Kidney tubule cell (primary cell): Measurements from ENCODE around the gene MBNL2.

Experiments used
- DNase-seq: peaks from one replicate; pipeline ENCODE4 v3.0.0-alpha.2; 2018; ENCODE audit warnings: low spot score

MBNL2 gene

DNA sequence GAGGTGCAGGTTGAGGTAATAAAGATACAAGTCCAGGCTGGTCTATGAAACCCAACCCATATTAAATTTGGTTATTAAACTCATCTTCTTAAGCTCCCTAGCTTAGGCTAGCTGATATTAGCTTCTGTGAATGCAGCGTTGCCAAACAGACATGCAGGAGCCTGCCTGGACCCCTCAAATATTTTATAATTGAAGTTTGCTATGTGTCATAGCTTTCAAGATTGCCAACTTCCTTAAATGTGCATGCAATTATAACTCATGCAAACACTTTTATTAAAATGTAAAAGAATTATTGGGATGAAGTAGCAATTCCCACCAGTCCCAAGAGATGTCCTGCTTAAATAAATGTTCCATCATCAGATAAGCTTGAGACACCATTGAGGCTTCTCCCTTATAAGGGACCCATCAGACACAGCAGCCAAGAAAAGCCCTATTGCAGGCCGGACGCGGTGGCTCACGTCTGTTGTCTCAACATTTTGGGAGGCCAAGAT, 51.3 kb downstream of the MBNL2 start:
- no peak for DNase-seq

- DNase-seq, result peak; percentile 77
Measured at GRCh38 chr13:97274829-97275649, 52.9 kb downstream of the MBNL2 start.

GRCh38 chr13:97275776-97276501, 53.8 kb downstream of the MBNL2 start:
- DNase-seq, result no peak

- DNase-seq, result no peak
Measured at GRCh38 chr13:97276862-97277269, 54.7 kb downstream of the MBNL2 start.

GRCh38 chr13:97278435-97279411, 56.6 kb downstream of the MBNL2 start:
- no peak for DNase-seq

- peak; percentile 60 for DNase-seq
Measured at GRCh38 chr13:97279913-97280312, 57.8 kb downstream of the MBNL2 start.

DNA sequence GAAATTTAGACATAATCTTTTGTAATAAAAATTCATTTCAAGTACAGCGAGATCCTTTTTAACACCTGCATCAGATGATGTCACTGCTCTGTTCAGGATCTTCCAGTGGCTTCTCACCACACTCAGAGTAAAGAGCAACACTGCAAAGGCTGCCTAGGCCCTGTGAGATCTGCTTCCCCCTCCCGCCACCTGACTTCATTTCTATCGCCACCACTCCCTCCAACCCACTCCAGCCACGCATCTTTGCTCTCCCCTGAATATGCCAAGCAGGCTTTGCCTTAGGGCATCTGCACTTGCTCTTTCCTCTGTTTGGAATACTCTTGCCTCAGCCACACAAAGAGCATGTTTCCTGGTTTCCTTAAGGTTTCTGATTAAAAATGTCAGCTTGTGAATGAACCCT, 58.3 kb downstream of the MBNL2 start:
- DNase-seq, result peak; percentile 36

GRCh38 chr13:97281028-97281427, 58.9 kb downstream of the MBNL2 start:
- DNase-seq, result no peak

GRCh38 chr13:97282705-97283104, 60.6 kb downstream of the MBNL2 start:
- DNase-seq, result peak; percentile 63

GRCh38 chr13:97283888-97284287, 61.8 kb downstream of the MBNL2 start:
- DNase-seq, result no peak

- DNase-seq, result no peak
Measured at GRCh38 chr13:97284558-97284957, 62.4 kb downstream of the MBNL2 start.

GRCh38 chr13:97285221-97285955, 63.3 kb downstream of the MBNL2 start:
- no peak for DNase-seq

- no peak for DNase-seq
Measured at GRCh38 chr13:97286317-97287046, 64.3 kb downstream of the MBNL2 start.

DNA sequence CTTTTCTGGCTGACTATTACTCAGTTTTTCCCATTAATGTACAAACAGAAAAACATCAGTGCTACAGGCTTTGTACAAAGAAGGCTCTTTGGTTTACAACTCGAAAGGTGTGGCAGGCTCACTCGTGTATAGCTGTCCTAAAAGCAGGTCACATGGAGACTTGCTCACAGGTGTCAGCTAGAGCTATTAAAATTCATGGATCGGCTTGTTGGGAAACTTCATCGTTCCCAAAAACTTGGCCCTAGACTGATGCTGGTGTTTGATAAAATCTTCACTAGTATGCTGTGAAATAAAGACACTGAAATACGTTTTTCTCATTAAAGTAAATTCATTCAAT, 64.9 kb downstream of the MBNL2 start:
- DNase-seq, result no peak

DNA sequence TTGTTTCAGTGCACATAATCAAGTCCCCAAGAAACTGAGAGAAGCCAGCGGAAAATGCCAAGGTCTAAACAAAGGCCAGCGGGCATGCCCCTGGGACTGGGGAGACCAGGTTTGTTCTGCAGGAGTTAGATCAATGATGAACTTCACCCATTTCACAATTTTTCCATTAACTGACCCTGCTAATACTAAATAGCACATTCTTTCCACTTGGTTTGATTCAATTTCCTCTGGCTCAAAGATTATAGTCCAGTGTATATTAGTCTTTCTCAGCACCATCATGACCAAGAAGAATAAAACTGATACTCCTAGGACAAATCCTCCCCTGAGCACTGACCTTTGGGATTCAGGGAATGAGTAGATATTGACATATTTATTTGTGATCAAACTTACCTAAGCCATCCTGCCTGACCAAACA, 66.4 kb downstream of the MBNL2 start:
- no peak for DNase-seq

DNA sequence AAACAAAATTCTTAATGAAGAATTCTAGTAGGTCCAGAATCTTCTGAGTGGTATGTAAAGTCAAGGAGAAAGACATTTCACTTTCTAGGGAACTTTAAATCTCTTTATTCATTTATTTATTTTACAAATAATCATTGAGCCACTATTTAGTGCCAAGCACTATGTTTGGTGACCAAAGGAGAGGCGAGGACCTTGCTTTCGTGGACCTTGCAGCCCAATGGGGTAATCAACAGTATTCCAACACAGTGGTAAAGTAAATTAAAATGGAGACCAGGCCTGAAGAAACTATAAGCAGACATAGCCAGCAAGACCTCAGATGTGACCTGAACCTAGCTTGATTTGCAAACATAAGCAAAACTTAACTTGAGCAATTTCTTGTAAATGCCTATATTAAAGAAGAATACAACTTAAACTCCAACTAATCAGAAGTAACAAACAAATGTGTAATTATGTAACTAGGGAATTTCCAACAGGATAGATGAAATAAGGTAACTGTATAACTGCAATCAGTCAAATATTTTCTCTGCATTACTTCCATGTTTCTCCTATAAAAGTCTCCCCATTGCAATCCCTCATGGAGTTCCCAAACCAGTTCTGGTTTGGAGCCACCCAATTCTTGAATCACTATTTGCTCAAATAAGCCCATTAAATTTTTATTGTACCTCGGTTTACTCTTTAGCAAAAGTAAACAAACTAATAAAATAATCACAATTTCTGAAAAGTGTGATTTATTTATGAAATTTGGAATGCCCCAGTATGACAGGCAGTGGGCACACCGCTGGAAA, 67.6 kb downstream of the MBNL2 start:
- DNase-seq, result no peak

DNA sequence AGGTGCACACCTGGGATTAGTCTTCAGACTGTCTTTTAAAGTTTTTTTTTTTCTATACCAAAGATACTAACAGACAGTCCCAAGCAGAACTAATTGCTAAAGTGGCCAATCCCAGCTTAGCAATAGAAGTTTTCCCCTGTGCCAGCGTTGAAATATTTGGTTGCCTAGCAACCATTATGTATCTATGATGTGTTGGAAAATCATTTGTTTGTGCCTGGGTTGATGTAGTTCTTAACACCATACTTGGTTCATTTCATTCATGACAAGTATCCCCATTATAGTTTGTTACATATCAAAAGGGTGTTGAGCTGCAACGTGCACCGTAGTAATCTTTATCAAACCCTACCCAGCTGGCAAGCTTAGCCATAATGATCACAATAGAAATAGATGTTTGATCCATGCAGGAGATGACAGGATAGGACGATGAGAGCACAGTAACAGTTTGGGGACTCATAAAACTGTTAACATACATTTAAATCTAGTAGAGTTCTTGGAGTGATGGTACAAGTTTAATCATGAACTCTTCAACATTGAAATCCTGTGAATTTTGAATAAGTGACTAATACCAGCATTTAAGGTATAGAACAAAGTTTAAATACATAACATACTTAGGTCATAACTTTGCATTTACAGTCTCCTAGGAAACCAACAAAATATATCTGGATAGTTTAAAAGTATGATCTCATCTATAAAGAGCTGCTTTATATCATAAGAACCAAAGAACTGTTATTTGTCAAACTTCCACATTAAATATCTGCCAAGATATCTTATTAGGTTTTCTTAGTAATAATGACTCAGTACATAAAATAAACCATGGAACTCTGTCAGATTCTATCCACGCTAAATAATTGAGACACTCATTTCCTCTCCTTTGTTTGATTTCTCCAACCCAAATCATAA, 73.4 kb downstream of the MBNL2 start:
- DNase-seq, result peak; percentile 35

- DNase-seq, result no peak
Measured at GRCh38 chr13:97296740-97297139, 74.6 kb downstream of the MBNL2 start.

DNA sequence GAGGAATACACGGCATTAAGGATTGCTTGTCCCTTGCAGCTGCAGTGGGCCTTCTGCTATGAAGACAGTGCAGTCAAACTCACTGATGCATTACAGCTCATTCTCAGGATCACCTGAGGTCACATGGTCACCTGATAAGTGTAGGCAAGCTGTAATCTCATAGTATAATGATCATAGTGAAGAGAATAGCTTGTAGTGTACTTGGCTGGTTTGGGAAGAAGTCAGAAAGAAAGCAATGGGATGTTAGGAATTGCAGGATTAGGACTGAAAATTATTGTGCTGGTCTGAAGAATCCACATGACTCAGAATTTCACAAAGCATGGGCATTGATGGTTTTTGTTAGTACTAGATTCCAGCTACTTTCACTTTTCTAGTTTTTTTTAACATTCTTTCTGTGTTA, 76.7 kb downstream of the MBNL2 start:
- peak; percentile 26 for DNase-seq
